GM21447 (cell line): ENCODE results near the gene CCNT1.
"Not testable (repeated sequence)": the region's sequence is repeated elsewhere in the genome, so short reads cannot be mapped to it uniquely, and the experiment has no call there.

Experiments used
- ATAC-seq: cut with Tn5 transposase; IDR thresholded peaks from one replicate; pipeline ENCODE4 v1.9.1; 2021; ENCODE audit not compliant: unreplicated experiment

CCNT1 gene

DNA sequence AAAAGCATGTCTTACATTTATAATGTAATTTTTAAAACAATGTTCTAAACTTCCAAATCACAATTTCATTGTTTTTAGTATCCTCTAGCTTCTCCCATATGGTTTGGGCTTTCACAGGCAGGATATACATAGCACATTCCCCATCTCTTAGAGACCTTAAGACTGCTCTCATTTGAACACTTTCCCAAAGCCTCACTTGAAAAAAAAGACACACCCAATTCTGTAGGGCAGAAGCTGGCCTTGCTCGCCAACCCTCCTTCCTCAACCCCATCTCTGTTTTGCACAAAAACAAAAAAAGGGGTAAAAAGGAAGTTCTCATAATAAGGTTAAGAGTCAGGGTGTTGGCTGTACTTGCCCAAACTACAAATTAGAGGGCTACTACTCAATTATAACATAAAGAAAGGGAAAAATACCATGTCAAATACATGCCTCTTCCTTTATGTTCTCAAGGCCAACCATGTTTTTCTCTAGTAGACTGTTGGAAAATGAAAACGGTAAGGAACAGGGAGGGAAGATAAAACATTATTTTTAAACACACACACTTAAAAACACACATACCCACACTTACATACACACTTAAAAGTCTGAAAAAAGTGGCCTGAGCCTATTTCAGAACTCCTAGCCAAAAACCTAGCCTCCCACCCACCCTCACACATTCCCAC is 24.6 kb downstream of the CCNT1 start:
- no peak for ATAC-seq

DNA sequence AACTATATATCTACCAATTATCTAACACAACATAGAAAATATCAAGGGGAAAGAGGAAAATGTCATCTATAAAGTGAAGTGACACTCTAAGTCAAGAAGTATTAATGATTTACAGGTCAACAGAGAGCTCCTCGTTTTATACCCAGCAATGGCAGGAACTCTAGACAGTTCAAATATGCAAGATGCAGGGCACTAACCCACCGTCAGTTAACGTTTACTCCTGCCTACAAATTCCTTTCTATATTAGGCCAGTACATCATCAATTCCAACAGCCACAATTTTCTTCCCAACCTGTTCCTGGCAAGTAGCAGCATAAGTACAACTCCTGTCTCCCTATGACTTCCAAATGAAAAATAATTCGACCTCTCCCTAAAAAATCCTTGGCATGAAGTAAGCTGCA is 25.5 kb downstream of the CCNT1 start:
- ATAC-seq: no peak

DNA sequence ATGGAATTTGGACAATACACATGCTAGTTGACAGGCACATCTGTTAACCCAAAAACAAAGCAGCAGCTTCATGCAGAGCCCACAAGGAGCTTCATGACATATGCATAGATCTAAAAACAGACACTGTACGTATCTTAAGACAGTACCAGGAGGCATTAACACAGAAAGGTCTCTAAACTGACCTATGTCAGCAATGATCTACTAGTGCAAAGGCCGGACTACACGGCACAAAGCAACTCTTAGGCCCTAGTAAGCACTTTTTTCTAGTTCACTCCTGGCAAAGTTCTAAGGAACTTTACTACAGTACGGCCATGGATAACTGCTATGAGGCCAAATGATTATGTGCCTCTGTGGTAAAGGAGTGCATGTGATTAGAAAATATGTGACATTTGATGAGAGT is 26.1 kb downstream of the CCNT1 start:
- ATAC-seq: no peak

DNA sequence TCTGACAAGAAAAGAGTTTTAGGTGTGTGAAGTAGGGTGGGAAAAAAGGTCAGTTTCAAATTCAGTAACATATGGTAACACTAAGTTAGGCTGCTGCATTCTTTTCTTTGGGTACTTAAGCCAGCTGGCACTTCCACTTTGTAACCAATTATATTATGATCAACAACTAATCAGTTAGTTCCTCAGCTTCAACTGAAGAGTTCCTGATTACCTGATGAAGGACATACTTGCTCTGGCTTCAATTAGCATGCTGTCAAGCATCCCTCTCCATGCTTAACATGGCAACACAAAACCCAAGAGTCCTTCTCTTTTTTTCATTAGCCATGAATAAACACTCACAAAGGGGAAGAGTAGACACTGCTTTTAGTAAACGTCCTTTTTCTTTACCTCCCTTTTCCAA is 27.7 kb downstream of the CCNT1 start:
- no peak for ATAC-seq

DNA sequence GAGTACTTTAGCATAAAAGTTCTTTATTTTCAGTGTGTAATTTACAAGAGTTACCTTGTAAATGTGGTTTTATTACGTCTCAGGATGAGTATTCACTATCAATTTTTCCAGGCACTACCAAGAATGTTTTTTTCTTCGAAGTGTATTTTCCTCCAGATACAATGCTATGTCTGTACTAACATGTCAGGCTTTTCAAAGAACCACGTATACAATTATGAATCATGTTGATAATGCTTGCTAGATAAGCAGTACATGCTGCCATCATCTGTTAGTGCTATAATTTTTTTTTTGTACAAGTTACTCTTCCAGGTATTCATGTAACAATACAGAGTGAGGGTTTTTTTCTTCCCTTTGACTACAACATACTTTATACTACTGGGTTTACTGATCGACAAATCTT is 28.9 kb downstream of the CCNT1 start:
- ATAC-seq: no peak

DNA sequence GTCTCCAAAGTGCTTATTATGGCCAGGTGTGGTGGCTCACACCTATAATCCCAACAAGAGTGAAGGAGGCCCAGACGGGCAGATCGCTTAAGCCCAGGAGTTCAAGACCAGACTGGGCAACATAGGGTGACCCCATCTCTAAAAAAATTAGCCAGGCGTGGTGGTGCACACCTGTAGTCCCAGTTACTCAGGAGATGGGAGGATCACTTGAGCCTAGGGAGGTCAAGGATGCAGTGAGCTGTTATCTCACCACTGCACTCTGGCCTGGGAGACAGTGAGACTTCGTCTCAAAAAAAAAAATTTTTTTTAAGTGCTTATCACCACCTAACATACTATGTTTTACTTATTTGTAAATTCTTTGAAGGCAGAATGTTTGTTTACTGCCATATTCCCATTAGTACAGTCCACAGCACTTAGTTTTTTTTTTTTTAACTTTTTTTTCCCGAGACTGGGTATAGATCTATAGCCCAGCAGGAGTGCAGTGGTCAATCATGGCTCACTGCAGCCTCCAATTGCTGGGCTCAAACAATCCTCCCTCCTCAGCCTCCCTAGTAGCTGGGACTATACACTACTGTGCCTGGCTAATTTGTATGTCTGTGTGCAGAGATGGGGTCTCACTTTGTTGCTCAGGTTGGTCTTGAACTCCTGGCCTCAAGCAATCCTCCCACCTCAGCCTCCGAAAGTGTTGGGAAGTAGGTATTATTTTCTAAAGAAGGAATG is 29.7 kb downstream of the CCNT1 start:
- no peak for ATAC-seq

DNA sequence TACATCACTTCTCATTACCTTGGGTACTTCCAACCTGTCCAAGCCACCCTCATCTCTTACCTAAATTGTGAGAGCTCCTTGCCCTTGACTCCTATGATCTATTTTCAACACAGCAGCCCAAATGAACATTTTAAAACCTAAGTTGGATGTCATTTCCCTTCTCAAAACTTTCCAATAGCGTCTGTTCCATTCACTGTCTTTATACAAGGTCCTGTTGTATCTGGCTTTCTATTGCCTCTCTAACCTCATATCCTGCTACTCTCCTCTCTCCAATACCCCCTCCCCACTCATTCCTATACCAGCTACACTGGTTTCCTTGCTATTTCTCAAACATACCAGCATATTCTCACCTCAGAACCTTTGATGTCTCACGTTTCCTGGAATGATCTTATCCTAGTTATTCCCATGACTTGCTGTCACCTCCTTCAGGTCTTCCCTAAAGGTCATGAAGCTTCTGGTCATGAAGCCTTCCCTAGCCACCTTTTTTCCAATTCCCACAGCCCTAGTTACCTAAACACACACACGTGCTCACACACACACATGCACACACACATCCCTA is 30.4 kb downstream of the CCNT1 start:
- ATAC-seq: no peak

DNA sequence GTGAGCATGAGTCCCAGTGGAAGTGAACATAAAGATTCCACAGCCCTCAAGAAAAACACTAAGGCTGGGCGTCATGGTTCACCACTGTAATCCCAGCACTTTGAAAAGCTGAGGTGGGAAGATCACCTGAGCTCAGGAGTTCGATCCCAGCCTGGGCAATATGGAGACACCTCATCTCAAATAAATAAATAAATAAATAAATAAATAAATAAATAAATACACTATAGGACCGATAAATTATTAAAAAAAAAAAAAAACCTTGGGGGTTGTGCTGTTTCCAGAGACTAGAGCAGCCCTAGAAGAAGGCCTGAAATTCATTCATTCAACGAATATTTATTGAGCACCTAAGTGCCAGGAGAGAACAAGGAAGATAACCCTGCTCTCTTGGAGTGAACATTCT is 33.0 kb downstream of the CCNT1 start:
- no peak for ATAC-seq

DNA sequence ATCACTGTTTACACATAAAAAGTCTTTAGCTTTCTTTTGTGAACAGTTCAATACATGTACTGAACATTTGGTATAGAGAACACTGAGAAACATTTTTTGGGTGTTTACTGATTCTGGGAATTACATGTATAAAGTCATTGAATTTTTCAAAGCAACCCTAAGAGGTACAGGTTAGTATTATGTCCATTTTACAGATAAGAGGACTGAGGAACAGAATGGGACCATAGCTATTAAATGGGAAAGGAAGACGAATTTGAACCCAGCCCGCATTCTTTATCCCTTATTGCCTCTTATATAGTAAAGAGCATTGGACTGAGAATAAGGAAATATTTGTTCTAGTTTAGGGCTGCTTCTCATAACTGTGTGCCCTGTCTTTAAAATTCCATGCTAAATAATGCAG is 33.6 kb downstream of the CCNT1 start:
- no peak for ATAC-seq

DNA sequence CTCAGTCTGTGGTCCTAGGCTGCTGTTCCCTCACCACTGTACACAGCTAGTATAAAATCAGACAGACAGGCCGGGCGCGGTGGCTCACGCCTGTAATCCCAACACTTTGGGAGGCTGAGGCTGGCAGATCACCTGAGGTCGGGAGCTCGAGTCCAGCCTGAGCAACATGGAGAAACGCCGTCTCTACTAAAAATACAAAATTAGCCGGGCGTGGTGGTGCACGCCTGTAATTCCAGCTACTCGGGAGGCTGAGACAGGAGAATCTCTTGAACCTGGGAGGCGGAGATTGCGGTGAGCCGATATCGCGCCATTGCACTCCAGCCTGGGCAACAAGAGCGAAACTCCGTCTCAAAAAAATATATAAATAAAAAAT is 34.0 kb downstream of the CCNT1 start:
- not testable (repeated sequence) for ATAC-seq

DNA sequence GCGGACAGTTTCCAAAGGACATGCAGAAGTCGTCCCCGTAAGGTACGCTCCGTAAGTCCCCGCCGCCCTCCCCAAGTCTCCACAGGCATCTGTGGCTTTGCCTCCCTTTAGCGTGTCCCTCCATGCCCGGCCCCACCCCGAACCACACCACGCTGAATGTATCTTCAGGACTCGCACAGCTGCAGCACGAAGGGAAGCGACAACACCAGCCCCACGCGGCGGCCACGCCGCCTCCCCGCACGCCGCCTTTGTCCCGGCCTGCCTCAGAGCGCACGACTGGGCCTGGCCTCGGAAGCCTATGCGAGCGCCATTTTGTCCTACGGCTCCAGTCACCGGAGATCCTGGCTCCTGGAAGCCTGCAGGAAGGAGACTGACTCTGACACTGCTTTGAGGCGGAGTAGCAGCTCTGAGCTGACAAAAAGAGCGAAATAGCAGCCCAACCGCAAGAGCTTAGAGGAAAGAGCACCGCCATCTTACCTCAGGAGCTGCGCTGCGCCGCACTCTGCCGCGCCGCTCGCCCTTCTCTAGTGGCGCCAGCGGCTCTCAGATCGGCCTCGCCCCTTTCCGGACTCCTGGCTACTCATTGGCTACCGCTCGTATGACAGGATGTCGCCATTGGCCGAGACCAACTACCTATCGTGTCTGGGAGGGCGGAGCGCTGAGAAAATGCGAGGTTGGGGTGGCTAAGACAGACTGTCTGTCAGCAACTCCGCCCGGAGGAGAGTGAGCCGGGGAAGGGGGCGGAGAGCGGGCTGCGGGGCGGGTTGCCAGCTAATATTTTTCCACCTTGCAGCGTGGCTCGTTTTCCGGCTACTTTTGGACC is 34.6 kb downstream of the CCNT1 start, which contains the start of gene KANSL2:
KANSL2 (minus strand) TSS at position 529 of the 823 bp plus-strand sequence. CDS start 606 bp downstream, outside the sequence.
- peak; percentile 99 for ATAC-seq

DNA sequence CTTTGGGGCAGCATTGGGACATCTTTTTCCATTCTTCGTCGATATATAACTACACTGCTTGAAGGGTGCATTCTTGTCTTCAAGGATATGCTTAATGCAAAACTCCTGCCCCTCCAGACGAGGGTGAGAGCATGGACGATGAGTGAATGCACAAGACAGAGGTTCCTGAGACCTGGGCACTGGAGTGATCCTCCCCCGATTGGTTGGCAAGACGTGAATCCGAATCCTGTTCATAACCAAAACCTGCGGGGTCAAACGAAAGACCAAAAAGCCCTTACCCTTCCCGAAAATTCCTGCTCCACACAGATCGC is 35.2 kb downstream of the CCNT1 start:
- no peak for ATAC-seq

DNA sequence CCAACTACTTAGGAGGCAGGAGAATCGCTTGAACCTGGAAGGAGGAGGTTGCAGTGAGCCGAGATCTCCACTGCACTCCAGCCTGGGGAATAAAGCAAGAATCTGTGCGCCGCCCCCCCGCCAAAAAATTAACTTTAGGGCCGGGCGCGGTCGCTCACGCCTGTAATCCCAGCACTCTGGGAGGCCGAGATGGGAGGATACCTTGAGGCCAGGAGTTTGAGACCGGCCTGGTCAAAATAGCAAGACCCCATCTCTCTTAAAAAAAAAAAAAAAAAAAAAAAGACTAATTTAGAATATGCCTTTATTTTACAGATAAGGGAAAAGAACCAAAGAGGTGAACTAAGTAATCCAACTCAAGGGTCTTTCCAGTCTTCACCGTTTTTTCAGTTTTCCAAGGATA is 35.6 kb downstream of the CCNT1 start:
- no peak for ATAC-seq

DNA sequence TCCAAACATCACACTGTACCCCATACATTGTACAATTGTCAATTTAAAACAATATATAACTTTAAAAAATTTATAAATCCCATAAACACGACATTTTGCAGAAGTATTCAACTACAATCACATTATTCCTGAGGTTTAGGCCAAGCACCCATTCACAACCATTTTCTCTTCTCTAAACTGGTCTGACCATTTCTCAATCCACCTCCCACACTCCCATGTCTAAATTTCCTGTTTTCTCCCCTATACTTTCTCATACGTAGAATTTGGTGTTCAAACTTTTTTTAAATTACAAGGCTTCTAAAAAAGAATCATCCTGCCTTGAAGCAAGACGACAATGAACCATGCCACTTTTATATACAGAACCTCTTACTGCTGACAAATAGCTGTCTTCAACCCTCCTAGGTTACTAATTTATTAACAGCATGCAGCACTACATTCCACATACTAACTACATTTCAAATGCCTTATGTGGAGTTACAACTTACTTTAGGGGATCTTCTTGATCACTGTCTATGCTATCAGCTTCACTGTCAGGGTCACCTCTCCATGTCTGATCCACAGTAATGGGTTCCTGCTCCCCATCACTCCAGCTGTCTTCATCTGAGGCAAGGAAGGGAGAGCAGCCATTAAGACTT is 37.8 kb downstream of the CCNT1 start:
- ATAC-seq: no peak

DNA sequence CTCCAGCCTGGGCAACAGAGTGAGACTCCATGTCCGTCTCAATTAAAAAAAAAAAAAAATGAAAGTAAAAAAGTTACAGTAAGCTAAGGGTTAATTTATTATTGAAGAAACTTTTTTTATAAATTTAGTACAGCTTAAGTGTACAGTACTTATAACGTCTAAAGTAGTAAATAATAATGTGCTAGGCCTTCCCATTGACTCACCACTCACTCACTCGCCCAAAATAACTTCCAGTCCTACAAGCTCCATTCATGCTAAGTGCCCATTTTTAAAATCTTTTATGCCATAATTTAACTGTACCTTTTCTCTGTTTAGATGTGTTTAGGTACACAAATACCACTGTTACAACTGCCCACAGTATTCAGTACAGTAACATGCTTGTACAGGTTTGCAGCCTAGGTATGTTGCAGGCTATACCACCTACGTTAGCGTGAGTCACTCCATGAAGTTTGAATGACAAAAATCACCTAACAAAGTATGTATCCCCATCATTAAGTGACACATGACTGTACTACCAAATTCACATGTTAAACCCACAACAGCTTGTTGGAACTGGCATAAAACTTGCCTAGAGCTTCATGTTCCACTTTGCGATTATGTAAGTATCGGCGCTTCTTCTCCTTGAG is 45.2 kb downstream of the CCNT1 start:
- ATAC-seq: no peak

DNA sequence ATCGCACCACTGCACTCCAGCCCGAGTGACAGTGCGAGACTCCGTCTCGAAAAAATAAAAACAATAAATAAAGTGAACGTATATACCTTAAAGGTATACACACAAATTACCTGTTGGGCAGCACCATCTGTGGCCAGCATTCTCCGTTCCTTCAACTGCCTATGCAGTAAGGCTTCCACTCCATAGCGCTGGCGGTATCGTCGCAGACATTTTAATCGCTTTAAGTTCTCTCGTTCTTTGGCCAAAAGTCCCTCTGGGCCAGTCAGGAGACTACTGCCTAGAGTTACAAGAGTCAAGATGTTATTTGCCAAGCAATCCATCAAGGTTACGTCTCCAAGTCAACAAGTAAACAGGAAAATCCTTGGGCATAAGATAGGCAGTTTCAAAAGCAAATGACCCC is 47.5 kb downstream of the CCNT1 start:
- no peak for ATAC-seq

DNA sequence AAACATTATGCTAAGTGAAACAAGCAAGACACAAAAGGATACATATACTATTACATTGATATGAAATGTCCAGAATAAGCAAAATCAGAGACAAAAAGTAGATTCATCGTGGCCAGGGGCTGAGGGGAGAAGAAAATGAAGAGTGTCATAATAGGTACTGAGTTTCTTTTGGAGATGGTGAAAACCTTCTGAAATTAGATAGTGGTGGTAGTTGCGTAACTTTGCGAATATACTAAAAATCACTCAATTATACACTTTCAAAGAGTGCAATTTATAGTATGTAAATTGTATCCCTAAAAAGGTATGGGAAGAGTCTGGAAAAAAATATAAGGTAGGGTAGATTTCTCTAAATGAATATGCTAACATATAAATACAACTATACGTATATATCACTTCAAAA is 56.6 kb downstream of the CCNT1 start:
- ATAC-seq: no peak

DNA sequence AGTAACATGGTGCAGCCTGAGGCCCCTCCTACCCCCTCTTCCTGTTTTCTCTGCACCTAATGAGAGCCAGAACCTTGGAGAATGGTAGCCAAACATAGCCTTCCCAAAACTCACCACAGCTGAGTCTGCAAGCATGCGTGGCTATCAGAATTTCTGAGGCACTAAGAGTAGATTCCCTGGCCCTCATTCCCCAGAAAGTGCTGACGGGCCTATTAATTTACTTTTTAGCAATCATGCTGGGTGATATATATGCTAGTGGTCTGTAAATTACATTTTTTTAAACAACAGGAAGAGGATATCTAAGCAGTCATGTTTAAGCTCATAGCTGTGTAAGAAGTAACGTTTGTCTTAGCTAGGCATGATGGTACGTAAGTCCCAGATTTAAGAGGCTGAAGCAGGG is 64.8 kb downstream of the CCNT1 start:
- no peak for ATAC-seq

DNA sequence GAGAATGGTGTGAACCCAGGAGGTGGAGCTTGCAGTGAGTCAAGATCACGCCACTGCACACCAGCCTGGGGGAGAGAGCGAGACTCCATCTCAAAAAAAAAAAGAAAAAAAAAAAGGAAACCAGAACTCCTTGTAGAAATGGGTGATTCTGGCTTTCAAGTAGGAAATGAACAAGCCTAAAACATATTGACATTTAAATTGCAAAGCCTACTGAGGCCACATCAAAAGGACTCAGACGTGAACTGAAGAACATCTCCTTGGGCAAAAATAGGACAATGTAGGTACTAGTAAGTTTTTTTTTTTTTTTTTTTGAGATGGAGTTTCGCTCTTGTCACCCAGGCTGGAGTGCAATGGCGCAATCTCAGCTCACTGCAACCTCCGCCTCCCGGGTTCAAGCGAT is 71.2 kb downstream of the CCNT1 start:
- not testable (repeated sequence) for ATAC-seq

DNA sequence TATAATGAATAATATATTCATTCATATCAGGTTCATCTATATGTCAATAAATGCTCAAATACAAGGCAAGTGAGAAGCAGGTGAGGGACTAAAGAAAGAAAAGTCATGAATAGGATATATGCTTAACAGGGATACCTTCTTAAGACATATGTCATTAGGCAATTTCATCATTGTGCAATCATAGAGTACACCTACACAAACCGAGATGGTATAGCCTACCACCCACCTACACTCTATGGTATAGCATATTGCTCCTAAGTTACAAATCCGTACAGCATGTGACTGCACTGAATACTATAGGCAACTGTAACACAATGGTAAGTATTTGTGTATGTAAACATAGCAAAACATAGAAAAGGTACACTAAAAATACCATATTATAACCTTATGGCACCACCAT is 73.5 kb downstream of the CCNT1 start:
- no peak for ATAC-seq
